COLO829 (cell line): ENCODE data around the gene FAM229B.

Experiments used
- DNase-seq: peaks from one replicate; pipeline ENCODE4 v3.0.0; 2012; ENCODE audit warnings: low spot score

The FAM229B gene

DNA sequence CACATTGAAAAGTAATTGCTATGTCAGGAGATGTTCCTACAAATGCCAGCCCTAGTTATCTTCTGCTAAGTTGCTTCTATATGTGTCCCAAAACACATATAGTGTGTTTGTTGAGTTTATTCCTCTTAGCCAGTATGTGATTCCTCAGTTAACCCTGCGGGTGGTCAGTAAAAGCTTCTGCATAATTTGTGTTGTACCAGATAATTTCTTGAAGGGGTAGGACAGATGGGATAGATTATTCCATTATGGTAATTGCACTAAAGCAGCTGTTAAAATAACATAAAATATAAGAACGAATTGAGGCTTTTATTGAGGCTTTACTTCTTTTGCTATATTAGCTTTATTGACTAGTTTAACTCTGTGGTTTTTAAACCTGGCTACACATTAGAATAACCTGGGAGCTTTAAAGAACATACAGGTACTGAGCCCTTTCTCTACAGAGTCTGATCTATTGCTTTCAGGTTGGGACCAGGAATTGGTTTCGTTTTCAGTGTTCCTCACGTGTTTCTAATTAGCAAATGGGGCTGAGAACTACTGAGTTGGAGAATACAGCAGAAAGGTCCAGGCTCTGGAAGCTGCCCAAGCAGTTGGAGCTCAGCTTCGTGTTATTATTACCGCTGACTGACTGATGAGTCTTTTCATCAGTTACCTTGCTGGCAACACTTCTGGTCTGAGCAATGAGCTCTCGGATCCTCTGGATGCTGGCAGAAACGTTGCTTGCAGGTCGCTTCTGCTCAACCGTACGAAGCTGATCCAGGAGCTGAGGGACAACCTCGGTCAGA, 56.9 kb downstream of the FAM229B start:
- no peak for DNase-seq

DNA sequence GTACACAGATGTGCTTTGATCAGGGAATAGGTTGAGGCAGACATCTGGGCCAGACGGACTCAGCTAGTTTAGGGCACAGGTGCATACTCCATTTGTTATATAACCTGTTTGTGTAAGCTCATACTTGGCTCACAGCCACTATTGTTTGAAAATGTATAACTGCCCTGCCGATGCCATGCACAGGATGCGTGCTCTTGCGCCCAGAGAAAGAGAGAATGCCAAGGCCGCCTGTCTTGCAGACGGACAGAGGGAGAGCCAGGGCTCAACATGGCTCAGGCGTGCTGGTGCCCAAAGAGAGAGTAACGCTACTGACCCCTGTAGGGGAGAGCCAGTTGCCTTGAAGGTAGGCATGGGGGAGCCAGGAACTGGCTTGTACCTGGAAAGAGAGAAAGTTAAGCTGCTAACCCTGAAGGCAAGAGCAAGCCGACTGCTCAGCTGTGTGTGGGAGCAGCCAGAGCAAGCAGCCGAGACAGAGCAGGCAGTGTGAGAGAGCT, 57.7 kb downstream of the FAM229B start:
- DNase-seq: no peak

DNA sequence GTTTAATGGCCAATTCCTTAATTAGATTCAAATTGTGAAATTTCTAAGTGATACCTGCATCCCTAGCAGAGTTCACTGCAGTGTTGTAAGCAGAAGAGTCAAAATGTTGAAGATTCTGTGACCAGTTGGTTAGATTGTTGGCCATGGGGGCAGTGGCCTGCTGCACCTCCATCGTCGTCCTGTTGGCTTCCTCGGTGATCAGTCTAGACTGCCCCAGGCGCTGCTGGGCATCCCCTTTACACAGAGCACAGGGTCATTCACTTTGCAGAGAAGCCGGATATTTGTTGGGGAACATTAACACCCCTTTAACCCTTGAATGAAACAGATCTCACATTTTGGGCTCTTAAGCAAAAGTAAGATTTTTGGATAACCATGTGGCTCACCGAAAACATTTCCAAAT, 60.7 kb downstream of the FAM229B start:
- no peak for DNase-seq

DNA sequence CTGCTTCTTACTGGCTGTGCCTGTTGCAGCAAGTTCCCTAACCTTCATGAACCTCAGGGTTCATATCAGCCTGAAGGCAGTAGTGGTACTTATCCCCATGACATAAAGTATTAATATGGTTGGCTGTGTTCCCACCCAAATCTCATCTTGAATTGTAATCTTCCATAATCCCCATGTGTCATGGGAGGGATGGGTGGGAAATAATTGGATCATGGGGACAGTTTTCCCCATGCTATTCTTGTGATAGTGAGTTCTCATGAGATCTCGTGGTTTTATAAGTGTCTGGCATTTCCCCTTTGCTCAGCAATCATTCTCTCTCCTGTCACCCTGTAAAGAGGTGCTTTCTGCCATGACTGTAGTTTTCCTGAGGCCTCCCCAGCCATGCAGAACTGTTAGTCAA, 61.8 kb downstream of the FAM229B start:
- DNase-seq: no peak

DNA sequence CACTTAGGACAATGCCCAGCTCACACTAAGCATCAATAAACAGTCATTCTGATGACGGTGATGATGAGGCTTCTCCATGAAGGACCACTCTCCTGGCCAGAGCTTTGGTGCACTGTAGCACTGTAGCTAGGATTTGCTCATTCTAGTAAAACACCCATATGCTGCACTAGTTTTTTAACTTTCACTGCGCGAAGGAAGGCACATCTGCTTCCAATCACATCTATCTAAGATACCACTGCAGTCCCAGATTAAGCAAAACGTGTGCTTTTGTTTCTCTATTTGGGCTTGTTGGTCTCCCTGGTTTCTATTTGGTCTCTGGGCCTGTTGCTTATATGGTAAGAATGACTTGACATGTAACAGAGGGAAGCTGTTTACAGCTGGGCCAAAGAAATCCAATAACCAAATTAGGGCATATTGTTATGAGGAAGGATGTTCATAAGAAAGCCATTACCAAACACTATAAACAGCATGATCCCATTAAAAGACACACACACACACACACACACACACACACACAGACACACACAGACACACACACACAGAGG, 62.4 kb downstream of the FAM229B start:
- no peak for DNase-seq

DNA sequence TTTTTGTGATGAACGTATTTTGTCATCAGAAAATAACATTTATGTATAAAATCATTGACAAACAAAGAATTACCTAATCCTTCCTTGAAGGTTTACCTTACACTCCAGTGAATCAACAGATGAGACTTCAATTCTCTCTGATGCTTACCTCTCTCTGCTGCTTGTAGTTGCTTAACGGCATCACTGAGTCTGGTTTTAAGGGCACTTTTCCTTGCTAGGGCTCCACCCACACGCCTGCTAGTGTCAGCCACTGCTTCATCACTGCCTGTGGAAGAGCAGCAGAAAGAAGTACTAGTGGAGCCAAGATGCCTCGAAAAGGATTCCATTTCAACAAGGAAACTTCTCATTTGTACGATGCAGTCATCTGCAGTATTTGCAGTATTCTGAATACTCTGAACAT, 63.0 kb downstream of the FAM229B start:
- no peak for DNase-seq
